Memory B cell (primary cell): ENCODE data around the gene MAN1C1.
"Not testable (repeated sequence)": the region's sequence is repeated elsewhere in the genome, so short reads cannot be mapped to it uniquely, and the experiment has no call there.

Experiments
- ATAC-seq: fragments of 150-1000 bp; cut with Tn5 transposase; 2 replicates; pipeline ENCODE4 v1.10.0; 2021; ENCODE audit warnings: low read depth, mild to moderate bottlenecking, moderate library complexity
- DNase-seq, 2 donors: peaks; one replicate each; pipeline ENCODE4 v3.0.0; 2022; ENCODE audit warnings: low spot score in 2 of 2
- H3K27ac Mint-ChIP-seq: one replicate; pipeline ENCODE4 v1.8.0; 2022; ENCODE audit warnings: mild to moderate bottlenecking, moderate library complexity, mixed read lengths
- H3K27me3 Mint-ChIP-seq: one replicate; pipeline ENCODE4 v1.8.0; 2022; ENCODE audit warnings: mixed read lengths
- H3K36me3 Mint-ChIP-seq: one replicate; pipeline ENCODE4 v1.8.0; 2022; ENCODE audit warnings: mild to moderate bottlenecking, mixed read lengths
- H3K4me1 Mint-ChIP-seq: one replicate; pipeline ENCODE4 v1.8.0; 2022; ENCODE audit warnings: mixed read lengths
- H3K4me3 Mint-ChIP-seq: one replicate; pipeline ENCODE4 v1.8.0; 2022; ENCODE audit warnings: mild to moderate bottlenecking, moderate library complexity, mixed read lengths
- H3K9me3 Mint-ChIP-seq: one replicate; pipeline ENCODE4 v1.8.0; 2022; ENCODE audit warnings: mixed read lengths

The MAN1C1 gene

GRCh38 chr1:25728301-25728935, 111.8 kb downstream of the MAN1C1 start:
- H3K4me1 Mint-ChIP-seq: peaks cover 6% of the 10 kb centered on the region
- H3K4me3 Mint-ChIP-seq: no peak overlapping the region
- peaks cover 2% of the 10 kb centered on the region for H3K9me3 Mint-ChIP-seq
- H3K27ac Mint-ChIP-seq: no peak overlapping the region
- DNase-seq (no peak), ATAC-seq (no peak)
- no peaks in the 10 kb centered on the region for H3K36me3 Mint-ChIP-seq
- H3K27me3 Mint-ChIP-seq: peaks cover 23% of the 10 kb centered on the region

- ATAC-seq: no peak
- H3K4me3 Mint-ChIP-seq: no peak overlapping the region
- H3K27me3 Mint-ChIP-seq: peaks cover 21% of the 10 kb centered on the region
- peaks cover 2% of the 10 kb centered on the region for H3K9me3 Mint-ChIP-seq
- no peak for DNase-seq
- H3K4me1 Mint-ChIP-seq: peaks cover 7% of the 10 kb centered on the region
- H3K27ac Mint-ChIP-seq: no peak overlapping the region
- H3K36me3 Mint-ChIP-seq: no peaks in the 10 kb centered on the region
Observed at GRCh38 chr1:25729045-25729444, 112.5 kb downstream of the MAN1C1 start.

- no peak for DNase-seq
- no peaks in the 10 kb centered on the region for H3K36me3 Mint-ChIP-seq
- H3K4me3 Mint-ChIP-seq: no peak overlapping the region
- H3K9me3 Mint-ChIP-seq: peaks cover 2% of the 10 kb centered on the region
- ATAC-seq: no peak
- H3K4me1 Mint-ChIP-seq: peaks cover 7% of the 10 kb centered on the region
- peaks cover 23% of the 10 kb centered on the region for H3K27me3 Mint-ChIP-seq
- no peak overlapping the region for H3K27ac Mint-ChIP-seq
Observed at GRCh38 chr1:25729790-25730644, 113.4 kb downstream of the MAN1C1 start.

GRCh38 chr1:25731148-25731547, 114.6 kb downstream of the MAN1C1 start:
- H3K9me3 Mint-ChIP-seq: peaks cover 2% of the 10 kb centered on the region
- ATAC-seq: no peak
- H3K36me3 Mint-ChIP-seq: no peaks in the 10 kb centered on the region
- DNase-seq: no peak
- H3K4me1 Mint-ChIP-seq: peaks cover 7% of the 10 kb centered on the region
- peaks cover 21% of the 10 kb centered on the region for H3K27me3 Mint-ChIP-seq
- no peak overlapping the region for H3K4me3 Mint-ChIP-seq
- H3K27ac Mint-ChIP-seq: no peak overlapping the region

GRCh38 chr1:25731626-25732370, 115.2 kb downstream of the MAN1C1 start:
- H3K27me3 Mint-ChIP-seq: peaks cover 21% of the 10 kb centered on the region
- no peaks in the 10 kb centered on the region for H3K36me3 Mint-ChIP-seq
- H3K4me1 Mint-ChIP-seq: peaks cover 7% of the 10 kb centered on the region
- DNase-seq: no peak
- H3K4me3 Mint-ChIP-seq: no peak overlapping the region
- H3K27ac Mint-ChIP-seq: no peak overlapping the region
- no peak for ATAC-seq
- H3K9me3 Mint-ChIP-seq: peaks cover 2% of the 10 kb centered on the region

GRCh38 chr1:25732821-25733220, 116.2 kb downstream of the MAN1C1 start:
- Mint-ChIP-seq H3K36me3 (no peaks in the 10 kb centered on the region), H3K9me3 (peaks cover 2% of the 10 kb centered on the region), H3K27me3 (peaks cover 19% of the 10 kb centered on the region), H3K4me3 (no peak overlapping the region), H3K27ac (no peak overlapping the region), H3K4me1 (peaks cover 7% of the 10 kb centered on the region)
- DNase-seq (no peak), ATAC-seq (no peak)

GRCh38 chr1:25733271-25733670, 116.7 kb downstream of the MAN1C1 start:
- no peak overlapping the region for H3K27ac Mint-ChIP-seq
- no peak for DNase-seq
- no peak overlapping the region for H3K4me3 Mint-ChIP-seq
- no peak for ATAC-seq
- peaks cover 7% of the 10 kb centered on the region for H3K4me1 Mint-ChIP-seq
- no peaks in the 10 kb centered on the region for H3K36me3 Mint-ChIP-seq
- H3K9me3 Mint-ChIP-seq: peaks cover 2% of the 10 kb centered on the region
- peaks cover 19% of the 10 kb centered on the region for H3K27me3 Mint-ChIP-seq

GRCh38 chr1:25734991-25735390, 118.4 kb downstream of the MAN1C1 start:
- H3K27ac Mint-ChIP-seq, H3K4me1 Mint-ChIP-seq: not testable (repeated sequence)
- H3K27me3 Mint-ChIP-seq: peaks cover 17% of the 10 kb centered on the region

GRCh38 chr1:25735956-25736529, 119.5 kb downstream of the MAN1C1 start:
- DNase-seq: no peak
- ATAC-seq: no peak
- peaks cover 6% of the 10 kb centered on the region for H3K4me1 Mint-ChIP-seq
- no peak overlapping the region for H3K4me3 Mint-ChIP-seq
- H3K36me3 Mint-ChIP-seq: no peaks in the 10 kb centered on the region
- H3K9me3 Mint-ChIP-seq: peaks cover 1% of the 10 kb centered on the region
- H3K27me3 Mint-ChIP-seq: peaks cover 23% of the 10 kb centered on the region
- no peak overlapping the region for H3K27ac Mint-ChIP-seq

More at GRCh38 chr1:25734991-25735390, 118.4 kb downstream of the MAN1C1 start:
- ATAC-seq, H3K36me3 Mint-ChIP-seq, DNase-seq, H3K4me3 Mint-ChIP-seq, H3K9me3 Mint-ChIP-seq: not testable (repeated sequence)

- H3K27ac Mint-ChIP-seq: no peak overlapping the region
- no peak overlapping the region for H3K4me3 Mint-ChIP-seq
- DNase-seq: no peak
- H3K9me3 Mint-ChIP-seq: peaks cover 1% of the 10 kb centered on the region
- H3K27me3 Mint-ChIP-seq: peaks cover 27% of the 10 kb centered on the region
- no peak for ATAC-seq
- peaks cover 3% of the 10 kb centered on the region for H3K4me1 Mint-ChIP-seq
- H3K36me3 Mint-ChIP-seq: no peaks in the 10 kb centered on the region
Observed at GRCh38 chr1:25737130-25737529, 120.5 kb downstream of the MAN1C1 start.

- Mint-ChIP-seq H3K4me3 (no peak overlapping the region), H3K4me1 (no peaks in the 10 kb centered on the region), H3K27ac (no peak overlapping the region), H3K27me3 (peaks cover 21% of the 10 kb centered on the region), H3K9me3 (peaks cover 1% of the 10 kb centered on the region), H3K36me3 (no peaks in the 10 kb centered on the region)
- DNase-seq (no peak), ATAC-seq (no peak)
Observed at GRCh38 chr1:25738499-25738898, 121.9 kb downstream of the MAN1C1 start.

- ATAC-seq: no peak
- H3K4me3 Mint-ChIP-seq: no peak overlapping the region
- H3K9me3 Mint-ChIP-seq: peaks cover 1% of the 10 kb centered on the region
- no peak overlapping the region for H3K27ac Mint-ChIP-seq
- no peak for DNase-seq
- H3K27me3 Mint-ChIP-seq: peaks cover 21% of the 10 kb centered on the region
- no peaks in the 10 kb centered on the region for H3K4me1 Mint-ChIP-seq
- H3K36me3 Mint-ChIP-seq: no peaks in the 10 kb centered on the region
Observed at GRCh38 chr1:25739341-25739740, 122.8 kb downstream of the MAN1C1 start.

- Mint-ChIP-seq H3K27me3 (peaks cover 17% of the 10 kb centered on the region), H3K9me3 (peaks cover 1% of the 10 kb centered on the region), H3K4me3 (no peak overlapping the region), H3K27ac (no peak overlapping the region), H3K36me3 (no peaks in the 10 kb centered on the region), H3K4me1 (no peaks in the 10 kb centered on the region)
- ATAC-seq: no peak
- no peak for DNase-seq
Observed at GRCh38 chr1:25740071-25740470, 123.5 kb downstream of the MAN1C1 start.

- H3K4me3 Mint-ChIP-seq: no peak overlapping the region
- DNase-seq: no peak
- peaks cover 1% of the 10 kb centered on the region for H3K9me3 Mint-ChIP-seq
- H3K36me3 Mint-ChIP-seq: no peaks in the 10 kb centered on the region
- peaks cover 14% of the 10 kb centered on the region for H3K27me3 Mint-ChIP-seq
- no peak for ATAC-seq
- H3K27ac Mint-ChIP-seq: no peak overlapping the region
- no peaks in the 10 kb centered on the region for H3K4me1 Mint-ChIP-seq
Observed at GRCh38 chr1:25742316-25742715, 125.7 kb downstream of the MAN1C1 start.
